ENCODE results near the gene GGA1. TPM values are rescaled to one million over a fixed set of nuclear protein-coding genes. Genes with fewer than 3 reads are reported as not detected.

GGA1 gene
- total RNA-seq, 2 donors from 2014 or later = 59.9 to 61.2 TPM

GRCh38 chr22:37626144-37626543 is 17.5 kb downstream of the GGA1 start:
- TF ChIP-seq CTCF (IDR thresholded peaks at IDR 0.05) = peak; percentile 8
- Histone ChIP-seq H3K9me3 (no peaks in the 10 kb centered on the region), H3K4me3 (no peak overlapping the region), H3K27me3 (replicated peaks; ENCODE audit: insufficient read depth) (no peaks in the 10 kb centered on the region), H3K36me3 (peaks cover 17% of the 10 kb centered on the region), H3K27ac (peak overlapping the region; percentile 64 to 66), H3K4me1 (ENCODE audit: control insufficient read depth in 1 of 2, low read depth in 2 of 2) (peaks cover 14 to 23% of the 10 kb centered on the region in 2 donors)
- ATAC-seq (ENCODE audit: insufficient number of reproducible peaks, low FRiP score, low read depth) (peak; percentile 45), DNase-seq (ENCODE audit: low spot score) (peak; percentile 43)

- H3K9me3 ChIP-seq = no peaks in the 10 kb centered on the region
These were observed 18.0 kb downstream of the GGA1 start for GRCh38 chr22:37626556-37627075.

GRCh38 chr22:37627121-37627520 is 18.5 kb downstream of the GGA1 start:
- Histone ChIP-seq H3K9me3 (no peaks in the 10 kb centered on the region), H3K4me3 (no peak overlapping the region), H3K36me3 (peaks cover 14% of the 10 kb centered on the region), H3K27me3 (replicated peaks; ENCODE audit: insufficient read depth) (no peaks in the 10 kb centered on the region), H3K27ac (peak overlapping the region; percentile 64 to 66), H3K4me1 (ENCODE audit: control insufficient read depth in 1 of 2, low read depth in 2 of 2) (peaks cover 14 to 23% of the 10 kb centered on the region in 2 donors)
- TF ChIP-seq CTCF (IDR thresholded peaks at IDR 0.05) = no peak
- DNase-seq (ENCODE audit: low spot score) (no peak), ATAC-seq (ENCODE audit: insufficient number of reproducible peaks, low FRiP score, low read depth) (no peak)

More at GRCh38 chr22:37626556-37627075, 18.0 kb downstream of the GGA1 start:
- TF ChIP-seq CTCF (IDR thresholded peaks at IDR 0.05) = no peak
- ATAC-seq (ENCODE audit: insufficient number of reproducible peaks, low FRiP score, low read depth) (no peak), DNase-seq (ENCODE audit: low spot score) (no peak)
- Histone ChIP-seq H3K36me3 (peaks cover 14% of the 10 kb centered on the region), H3K27me3 (replicated peaks; ENCODE audit: insufficient read depth) (no peaks in the 10 kb centered on the region), H3K27ac (peak overlapping the region; percentile 64 to 66), H3K4me1 (ENCODE audit: control insufficient read depth in 1 of 2, low read depth in 2 of 2) (peaks cover 14 to 23% of the 10 kb centered on the region in 2 donors), H3K4me3 (no peak overlapping the region)

GRCh38 chr22:37627545-37627944 is 18.9 kb downstream of the GGA1 start:
- H3K27ac ChIP-seq = peak overlapping the region; percentile 64 to 66

GRCh38 chr22:37628830-37629229 is 20.2 kb downstream of the GGA1 start:
- Histone ChIP-seq H3K27me3 (replicated peaks; ENCODE audit: insufficient read depth) (no peaks in the 10 kb centered on the region), H3K27ac (no peak overlapping the region), H3K4me1 (ENCODE audit: control insufficient read depth in 1 of 2, low read depth in 2 of 2) (peaks cover 21 to 35% of the 10 kb centered on the region in 2 donors), H3K36me3 (peaks cover 14% of the 10 kb centered on the region), H3K4me3 (no peak overlapping the region), H3K9me3 (no peaks in the 10 kb centered on the region)
- no peak for DNase-seq (ENCODE audit: low spot score)
- ATAC-seq (ENCODE audit: insufficient number of reproducible peaks, low FRiP score, low read depth) = no peak
- no peak for TF ChIP-seq CTCF (IDR thresholded peaks at IDR 0.05)

More at GRCh38 chr22:37627545-37627944, 18.9 kb downstream of the GGA1 start:
- ATAC-seq (ENCODE audit: insufficient number of reproducible peaks, low FRiP score, low read depth) (no peak), DNase-seq (ENCODE audit: low spot score) (no peak)
- Histone ChIP-seq H3K4me1 (ENCODE audit: control insufficient read depth in 1 of 2, low read depth in 2 of 2) (peaks cover 14 to 23% of the 10 kb centered on the region in 2 donors), H3K36me3 (peaks cover 14% of the 10 kb centered on the region), H3K27me3 (replicated peaks; ENCODE audit: insufficient read depth) (no peaks in the 10 kb centered on the region), H3K9me3 (no peaks in the 10 kb centered on the region), H3K4me3 (no peak overlapping the region)
- no peak for TF ChIP-seq CTCF (IDR thresholded peaks at IDR 0.05)
